ENCODE data around the gene CGNL1.

The CGNL1 gene

DNA sequence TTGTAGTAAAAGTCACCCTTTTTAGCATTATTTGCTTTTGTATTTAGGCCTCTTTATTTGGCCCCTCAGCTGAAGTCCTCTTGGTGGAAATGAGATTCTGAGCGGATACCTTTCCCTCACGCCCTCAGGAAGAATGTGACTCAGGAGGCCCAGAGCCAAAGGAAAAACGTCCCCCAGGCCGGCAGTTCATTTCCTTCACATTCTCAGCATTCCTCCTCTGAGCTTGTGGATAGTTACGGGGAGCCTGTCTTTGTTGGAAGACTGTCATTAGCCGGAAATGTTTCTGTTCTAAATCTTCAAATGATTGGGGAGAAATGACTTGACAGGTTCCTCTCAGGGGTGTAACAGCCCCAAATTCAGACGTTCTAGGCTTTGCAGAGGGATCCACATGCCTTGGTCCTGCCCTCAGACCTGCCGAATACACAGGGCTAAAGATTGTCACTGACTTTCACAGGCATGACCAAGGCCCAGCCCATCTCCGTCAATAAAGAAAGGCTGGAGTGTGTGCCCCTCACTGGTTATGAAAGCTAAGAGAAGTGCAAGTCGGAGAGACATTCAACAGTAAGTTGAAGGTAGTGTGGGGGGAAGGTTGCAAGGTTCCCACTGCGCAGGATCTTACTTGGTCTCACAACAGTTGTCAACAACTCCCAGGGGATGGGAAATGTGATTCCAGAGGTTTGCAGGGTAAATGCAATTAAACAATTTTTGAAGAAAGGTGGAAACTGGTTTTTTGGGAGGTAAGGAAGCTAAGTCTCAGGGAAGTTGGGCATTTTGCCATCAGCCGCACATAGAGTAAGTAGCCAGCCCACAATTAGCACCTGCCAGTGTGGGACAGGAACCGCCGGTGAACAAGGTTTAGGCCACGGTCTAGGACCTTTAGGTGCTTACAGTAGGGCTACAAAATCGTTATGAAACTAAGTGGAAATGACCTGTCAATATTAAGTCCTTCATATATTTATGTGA lies 175.7 kb downstream of the CGNL1 start:
- no peak for FAIRE-seq

DNA sequence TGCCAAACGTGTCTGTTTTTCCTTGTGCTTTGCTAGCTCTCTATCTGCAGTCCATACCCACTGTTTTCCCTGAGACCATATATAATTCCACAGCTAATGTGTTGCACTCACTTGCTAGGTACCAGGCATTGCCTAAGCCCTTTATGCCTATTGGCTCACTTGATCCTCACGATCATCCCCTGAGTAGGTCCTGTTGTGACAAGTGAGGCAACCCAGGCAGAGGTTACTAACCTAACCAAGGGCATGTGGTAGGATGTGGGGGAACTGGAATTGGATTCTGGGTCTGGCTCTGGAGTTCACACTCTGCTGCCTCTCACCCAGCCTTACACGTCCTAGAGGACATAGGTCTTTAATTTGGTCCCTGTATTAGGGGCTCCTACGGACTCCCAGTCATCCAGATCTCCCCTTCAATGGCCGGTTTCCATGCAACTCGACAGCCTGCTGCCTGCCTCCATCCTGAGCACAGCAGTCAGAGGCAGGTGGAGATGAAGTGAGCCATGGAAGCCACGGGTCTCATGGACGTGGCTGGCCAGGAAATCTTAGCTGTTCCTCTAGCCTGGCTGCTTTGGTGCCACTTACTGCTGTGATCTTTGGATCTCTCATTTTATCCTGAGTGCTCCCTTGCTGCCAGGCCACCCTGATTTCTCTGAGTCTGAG lies 176.5 kb downstream of the CGNL1 start:
- no peak for FAIRE-seq

DNA sequence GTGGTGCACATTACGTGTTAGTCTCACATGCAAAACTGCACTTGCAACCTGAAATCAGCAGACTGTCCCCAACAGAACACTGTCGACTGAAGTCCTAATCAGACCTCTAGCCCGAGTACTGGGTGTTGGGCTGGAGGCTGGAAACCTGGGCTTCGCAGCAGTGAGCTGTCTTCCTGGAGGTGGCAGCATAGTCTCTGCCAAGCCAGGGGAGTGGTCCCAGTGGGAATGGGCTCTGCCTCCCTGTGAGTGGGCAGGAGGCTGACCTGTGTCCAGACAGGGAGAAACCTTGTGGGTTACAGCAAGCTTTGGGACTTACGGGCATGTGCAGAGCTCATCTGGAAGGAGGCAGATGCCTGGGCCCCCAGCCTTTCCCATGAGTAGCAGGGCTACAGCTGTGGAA lies 177.2 kb downstream of the CGNL1 start:
- no peak for FAIRE-seq

DNA sequence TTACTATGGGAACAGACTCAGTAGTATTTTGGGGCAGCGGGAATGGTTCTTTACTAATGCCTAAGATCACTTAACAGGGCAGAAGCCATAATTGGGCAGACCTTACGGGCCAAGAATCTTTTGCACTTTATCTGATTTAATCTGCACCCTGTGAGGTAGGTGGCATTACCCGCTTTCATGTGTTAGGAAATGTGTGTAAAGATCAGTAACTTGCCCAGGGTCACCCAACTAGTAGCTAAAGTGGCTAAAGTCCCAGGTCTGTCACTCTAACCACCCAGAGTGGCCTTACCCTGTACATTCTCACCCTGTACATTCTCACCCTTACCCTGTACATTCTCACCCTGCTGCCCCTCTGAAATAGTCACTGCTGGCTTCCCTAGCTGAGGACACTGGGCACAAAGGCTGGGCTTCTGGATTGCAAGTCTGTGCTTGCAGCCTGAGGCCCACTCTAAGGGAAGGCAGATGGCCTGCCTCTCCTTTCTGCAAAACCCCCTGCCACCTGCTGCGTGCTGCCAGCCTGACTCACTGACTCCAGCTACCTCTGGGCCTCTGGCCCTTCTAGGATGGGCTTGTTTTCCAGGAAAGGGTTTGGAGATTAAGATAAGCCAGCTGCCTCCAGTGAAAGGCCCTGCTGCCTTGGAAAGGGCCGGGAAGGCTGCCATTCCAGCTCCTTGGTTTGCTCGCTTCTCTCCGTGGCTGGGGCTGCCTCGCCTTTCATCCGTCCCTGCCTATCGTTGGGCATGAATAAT lies 177.9 kb downstream of the CGNL1 start:
- no peak for FAIRE-seq

DNA sequence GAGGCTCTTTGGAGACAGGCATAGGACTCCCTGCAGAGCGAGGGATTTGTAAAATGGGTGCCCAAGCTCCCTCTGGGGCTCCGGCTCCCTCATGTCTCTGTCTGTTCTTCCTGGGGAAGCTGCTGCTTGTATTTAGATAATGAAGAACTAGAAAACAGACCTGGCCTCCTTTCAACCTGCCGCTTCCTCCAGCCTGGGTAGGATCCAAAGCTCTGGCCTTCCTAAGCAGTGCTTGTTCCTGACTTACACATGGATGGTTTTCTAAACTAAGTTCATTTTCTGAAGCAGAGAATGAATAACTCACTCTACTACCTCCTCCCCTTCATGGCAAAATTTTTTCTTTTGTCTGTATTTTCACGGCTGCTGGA lies 178.5 kb downstream of the CGNL1 start:
- no peak for FAIRE-seq

DNA sequence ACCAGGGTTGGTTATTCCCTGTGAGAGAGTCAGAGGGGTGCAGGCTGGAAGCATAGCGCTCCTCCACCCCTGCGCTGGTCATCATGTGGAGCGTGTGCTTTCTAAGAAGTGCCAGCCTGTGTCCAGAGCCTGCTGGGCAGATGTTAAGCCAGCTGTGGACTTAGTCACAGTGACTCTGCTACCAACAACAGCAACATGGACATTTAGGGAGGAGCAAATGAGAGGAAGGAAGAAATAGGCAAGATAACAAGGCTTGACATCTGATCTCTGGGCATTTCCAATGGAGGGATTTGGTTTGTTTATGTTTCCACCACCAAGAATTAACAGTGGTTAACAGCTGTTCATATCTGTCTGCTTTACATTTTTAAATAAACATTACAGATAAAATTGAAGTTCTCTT lies 179.0 kb downstream of the CGNL1 start:
- FAIRE-seq = no peak

DNA sequence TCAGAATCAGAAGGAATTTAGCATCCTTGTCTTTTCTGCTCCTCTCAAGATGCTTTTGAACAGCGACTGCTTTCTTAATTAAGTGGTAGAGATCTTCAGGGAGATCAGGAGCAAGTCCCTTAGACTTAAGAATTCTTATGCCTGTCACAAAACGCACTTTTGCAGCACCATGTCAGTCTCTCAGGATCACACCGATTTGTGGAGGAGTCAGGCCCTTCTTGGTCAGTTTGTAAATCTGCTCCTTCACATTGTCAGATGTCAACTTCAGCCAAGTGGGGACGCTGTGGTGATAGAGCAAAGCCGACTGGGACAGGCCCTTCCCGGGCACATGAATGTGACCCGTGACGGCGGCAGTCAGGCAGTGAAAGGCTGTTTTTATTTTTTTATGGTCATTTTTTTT lies 179.7 kb downstream of the CGNL1 start:
- no peak for FAIRE-seq

DNA sequence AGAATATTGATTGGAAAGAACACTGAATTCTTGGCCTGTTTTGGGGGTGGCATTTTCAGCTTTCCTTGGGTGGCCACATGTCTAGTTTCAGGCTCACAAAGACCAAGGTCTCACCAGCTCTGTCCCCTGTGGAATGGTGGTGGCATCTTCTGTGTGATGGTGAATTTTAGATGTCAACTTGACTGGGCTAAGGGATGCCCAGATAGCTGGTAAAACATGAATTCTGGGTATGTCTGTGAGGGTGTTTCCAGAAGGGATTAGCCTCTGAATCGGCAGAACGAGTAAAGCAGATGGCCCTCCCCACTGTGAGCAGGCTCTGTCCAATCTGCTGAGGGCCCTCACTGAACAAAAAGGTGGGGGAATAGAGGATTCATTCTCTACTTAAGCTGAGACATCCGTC lies 181.0 kb downstream of the CGNL1 start:
- FAIRE-seq = no peak

DNA sequence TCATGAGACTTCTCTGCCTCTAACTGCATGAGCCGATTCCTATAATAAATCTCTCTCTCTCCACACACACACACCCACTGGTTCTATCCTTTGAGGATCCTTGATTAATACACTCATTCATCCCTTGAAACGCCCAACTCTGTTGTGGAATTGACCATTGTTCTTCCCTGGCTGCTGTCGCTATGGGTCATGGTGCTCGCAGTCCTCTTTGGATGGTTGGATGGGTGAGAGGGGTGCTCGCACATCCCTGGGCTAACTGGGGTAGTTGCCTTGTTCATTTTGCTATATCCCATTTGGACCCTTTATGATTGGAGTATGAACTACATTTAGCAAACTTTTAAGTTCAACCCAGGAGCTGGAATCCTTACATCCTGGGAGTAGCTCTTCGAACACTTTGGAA lies 181.5 kb downstream of the CGNL1 start:
- no peak for FAIRE-seq

DNA sequence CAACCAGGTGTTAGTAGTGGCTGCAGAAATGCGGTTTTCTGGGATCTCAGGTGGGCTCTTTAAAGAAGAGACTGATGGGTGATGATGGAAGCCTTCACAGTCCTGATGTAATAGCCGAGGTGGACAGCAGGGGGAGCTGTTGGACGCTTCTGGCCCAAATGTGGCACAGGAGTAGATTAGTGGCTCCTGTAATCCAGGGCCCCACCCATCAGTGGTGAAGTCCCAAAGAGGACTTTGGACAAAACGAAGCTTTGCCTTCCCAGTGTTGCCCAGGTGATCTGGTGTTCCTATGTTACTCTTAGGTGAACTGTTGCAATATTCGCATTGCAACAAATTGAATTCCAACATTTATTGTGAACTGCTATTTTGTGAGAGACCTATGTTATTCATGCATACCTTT lies 183.6 kb downstream of the CGNL1 start:
- peak; percentile 45 for FAIRE-seq

DNA sequence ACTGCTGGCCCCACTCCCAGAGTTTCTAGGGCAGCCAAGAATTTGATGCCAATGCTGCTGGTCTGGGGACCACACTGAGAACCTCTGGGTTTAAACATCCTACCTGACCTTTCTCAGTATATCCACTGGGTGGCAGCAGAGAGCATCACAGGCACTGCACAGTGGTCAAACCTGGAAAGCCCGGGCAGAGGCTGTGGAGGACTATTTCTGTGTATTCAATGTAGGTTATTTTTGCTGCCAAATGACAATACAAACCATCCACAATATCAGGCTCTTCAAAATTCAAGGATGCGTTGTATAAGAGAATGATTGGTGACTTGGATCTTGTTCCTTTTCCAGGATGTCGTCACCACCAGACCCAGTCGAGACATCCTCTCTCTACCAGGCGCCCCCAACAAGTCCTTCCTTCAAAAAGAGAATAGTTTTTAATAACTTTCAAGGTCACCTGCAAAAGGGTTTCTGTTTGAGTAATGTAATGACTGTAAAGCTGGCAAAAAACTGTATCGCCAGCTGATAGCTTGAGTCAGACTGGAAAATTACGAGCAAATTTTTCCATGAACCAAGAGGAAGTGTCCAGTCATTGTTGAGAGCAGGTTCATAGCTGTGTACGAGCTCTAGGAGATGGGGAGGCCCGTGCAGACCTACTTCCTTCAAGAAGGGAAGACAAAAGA lies 184.9 kb downstream of the CGNL1 start:
- peak; percentile 70 for FAIRE-seq

DNA sequence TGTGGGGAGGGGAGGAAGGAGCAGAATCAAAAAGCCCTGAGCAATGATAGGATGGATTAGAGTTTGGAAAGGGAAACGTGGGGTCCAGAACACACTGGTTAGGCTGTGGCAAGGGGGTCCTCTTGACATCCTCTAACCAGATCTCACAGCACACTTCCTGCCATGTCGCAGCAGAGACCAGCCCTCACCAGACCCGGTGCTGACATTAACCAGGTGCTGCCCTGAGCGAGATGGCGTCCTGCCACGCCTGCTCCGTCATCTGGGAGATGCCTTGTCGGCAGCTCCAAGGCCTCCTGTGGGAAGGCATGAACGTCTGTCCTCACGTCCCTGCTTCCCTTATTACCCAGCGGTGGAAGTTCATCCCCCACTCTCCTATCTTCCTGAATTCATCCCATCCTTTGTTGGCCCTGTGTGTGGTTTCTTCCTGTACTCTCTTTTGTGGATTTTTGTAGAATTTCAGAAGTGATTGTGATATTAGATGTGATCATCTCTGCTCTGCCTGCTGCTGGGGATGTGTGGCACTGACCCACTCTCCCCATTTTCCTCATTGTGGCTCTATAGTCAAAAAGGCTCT lies 186.0 kb downstream of the CGNL1 start:
- FAIRE-seq = no peak

DNA sequence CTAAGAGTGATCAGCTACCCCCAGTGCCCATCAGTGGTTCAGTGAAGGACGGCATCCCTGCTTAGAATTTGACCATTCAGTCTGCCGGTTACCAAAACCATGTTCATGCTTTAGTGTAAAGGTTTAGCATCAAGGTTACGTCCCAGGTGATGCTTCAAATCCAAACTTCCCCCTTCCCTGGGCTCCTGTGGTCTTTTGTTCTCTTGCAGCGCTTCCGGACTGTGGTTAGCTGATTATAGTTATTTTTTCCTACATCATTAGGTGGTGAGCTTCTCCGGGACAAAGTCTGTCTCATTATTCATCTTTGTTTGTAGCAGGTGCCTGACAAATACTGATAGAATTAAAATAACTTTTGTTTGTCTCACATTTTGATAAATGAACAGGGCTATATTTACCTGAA lies 187.1 kb downstream of the CGNL1 start:
- no peak for FAIRE-seq

DNA sequence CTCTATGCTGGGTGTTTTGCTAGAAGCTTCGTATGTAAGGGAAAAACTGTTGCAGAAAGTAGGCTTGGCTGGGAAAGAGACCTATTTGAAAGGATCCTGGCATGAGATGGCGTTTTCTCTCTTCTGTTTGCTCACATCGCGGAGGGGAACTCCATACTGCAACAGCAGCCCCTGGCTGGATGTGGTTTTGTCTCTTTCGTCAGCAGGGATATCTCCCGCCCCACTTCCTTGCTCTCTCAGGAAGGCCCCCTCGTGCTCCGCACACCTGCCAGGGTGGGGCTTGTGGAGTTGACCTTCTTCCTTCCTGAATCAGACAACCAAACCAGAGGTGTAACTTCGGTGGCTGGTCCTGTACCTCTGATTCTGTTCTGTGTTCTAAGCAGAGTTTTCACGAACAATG lies 189.0 kb downstream of the CGNL1 start:
- FAIRE-seq = no peak

DNA sequence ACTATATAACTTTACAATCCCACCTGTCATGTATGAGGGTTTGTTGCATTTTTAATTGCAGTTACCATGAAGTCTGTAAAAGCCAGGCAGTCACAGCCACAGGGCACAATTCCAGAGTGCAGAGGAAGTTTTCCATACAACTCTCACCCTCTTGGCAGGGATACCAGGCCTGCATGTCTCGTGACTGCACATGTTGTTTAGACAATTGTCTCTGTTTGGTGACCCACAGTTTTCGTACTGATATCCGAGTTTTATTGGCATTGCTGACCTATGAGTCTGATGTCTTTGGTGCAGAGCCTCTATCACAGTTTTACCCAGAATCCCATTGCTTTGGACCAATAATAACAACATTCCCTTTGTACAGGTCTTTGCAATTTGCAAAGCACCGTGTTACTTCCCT lies 190.5 kb downstream of the CGNL1 start:
- no peak for FAIRE-seq

DNA sequence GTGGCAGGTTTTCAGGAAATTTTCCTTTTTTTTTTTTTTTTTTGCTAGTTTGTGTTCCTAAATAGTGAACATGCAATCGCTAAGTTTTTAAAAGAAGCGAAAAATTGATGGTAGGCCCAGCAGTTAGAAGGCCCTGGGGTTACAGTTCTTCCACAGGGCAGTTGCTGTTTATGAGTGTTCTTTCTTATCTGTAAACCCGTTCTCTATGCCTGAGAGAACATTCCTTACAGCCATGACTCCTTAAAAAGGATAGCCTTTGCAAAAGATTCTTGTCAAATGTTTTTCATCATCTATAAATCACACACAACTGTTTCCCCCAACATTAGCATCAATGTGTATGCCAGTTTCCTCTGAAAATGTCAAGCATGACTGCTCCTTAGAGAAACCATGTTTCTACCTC lies 191.6 kb downstream of the CGNL1 start:
- no peak for FAIRE-seq

DNA sequence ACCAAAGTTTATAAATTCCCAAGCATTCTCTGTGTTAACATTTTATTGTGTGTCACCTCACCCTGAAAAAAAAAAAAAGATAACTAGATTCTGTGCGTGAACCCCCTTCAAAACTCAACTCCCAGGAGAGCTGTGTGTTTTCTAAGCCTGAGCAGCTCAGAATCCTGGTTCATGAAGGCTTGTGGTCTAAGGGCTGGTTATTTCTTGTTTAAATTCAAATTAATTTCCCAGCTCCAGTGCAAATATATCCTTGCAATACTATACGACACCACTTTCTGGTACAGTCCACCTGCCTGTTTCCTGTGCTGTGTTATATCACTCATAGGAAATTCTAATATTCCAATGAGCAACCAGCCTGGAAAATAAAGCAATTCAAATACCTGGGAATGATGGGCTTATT lies 192.0 kb downstream of the CGNL1 start:
- FAIRE-seq = no peak

DNA sequence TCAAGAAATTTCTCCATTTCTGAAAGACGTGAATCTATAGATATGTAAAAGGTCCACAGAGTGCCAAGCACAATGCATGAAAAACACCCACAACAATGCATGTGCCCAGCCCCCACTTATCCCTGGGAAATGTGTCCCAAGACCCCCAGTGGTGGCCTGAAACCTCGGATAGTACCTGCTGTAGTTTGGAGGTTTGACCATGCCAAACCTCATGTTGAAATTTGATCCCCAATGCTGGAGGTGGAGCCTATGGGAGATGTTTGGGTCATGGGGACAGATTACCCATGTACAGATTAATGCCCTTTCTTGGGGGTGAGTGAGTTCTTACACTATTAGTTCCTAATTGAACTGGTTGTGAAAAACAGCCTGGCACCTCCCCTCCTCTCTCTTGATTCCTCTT lies 194.0 kb downstream of the CGNL1 start:
- FAIRE-seq = no peak

DNA sequence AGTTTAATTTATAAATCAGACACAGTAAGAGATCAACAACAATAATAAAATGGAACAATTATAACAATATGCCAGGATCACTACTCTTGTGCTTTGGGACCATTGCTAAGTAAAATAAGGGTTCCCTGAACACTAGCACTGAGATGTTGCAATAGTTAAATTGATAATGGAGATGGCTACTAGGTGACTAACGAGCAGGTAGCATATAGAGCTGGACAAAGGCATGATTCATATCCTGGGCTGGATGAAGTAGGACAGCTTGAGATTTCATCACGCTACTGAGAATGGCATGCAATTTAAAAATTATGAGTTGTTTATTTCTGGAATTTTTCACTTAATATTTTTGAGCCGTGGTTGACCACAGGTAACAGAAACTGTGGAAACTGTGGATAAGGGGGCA lies 194.7 kb downstream of the CGNL1 start:
- FAIRE-seq = no peak

DNA sequence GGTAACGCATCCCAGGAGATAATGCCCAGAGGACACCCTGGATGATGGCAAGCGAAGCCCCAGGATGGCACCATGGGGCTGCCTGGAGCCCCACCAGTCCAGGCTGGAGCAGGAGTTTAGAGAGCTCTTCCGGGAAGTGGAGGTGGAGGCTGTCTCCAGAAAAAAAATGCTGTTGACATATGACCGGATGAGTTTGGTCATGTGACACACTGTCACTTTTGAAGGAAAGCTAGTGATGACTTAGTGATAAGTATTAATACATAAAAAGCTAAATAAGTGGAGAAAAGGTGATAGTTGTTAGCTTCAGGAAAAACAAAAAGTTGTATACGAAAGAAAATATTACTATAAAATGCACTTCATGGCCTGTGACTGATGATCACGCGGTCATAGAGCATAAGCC lies 195.4 kb downstream of the CGNL1 start:
- FAIRE-seq = no peak

DNA sequence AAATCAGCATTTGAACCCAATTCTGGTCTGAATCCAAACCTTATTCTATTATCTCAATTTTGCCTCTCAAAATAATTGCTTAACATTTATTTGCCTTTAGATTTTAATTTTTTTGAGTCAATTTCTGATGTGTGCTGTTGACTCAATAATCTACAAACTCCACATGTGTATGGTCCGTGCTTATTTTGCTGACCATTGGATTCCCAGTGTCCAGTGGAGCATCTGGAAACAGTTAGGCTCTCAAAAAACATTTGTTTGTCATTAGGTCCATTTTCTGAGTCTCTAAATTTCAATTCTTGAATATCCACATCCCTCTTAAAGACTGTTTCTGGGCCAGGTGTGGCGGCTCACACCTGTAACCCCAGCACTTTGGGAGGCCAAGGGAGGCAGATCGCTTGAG lies 196.2 kb downstream of the CGNL1 start:
- FAIRE-seq = no peak

DNA sequence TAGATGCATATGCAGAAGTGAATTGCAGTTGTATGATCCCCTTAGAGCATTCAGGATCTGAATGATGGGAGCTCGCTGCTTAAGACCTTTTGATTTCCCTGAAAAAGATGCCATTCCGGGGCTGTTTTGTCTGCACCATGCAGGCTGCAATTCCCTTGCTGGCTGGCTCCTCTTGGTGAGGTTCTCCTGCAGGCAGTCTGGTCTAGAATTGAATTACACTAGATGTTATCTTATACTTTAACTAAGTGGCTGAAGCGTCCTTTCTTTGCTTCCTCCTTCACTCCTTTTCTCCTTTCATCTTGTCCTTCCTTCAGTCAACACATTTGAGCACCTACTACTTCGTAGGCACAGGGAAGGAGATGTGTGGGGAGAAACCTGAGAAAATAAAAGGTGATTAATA lies 196.8 kb downstream of the CGNL1 start:
- FAIRE-seq = no peak

DNA sequence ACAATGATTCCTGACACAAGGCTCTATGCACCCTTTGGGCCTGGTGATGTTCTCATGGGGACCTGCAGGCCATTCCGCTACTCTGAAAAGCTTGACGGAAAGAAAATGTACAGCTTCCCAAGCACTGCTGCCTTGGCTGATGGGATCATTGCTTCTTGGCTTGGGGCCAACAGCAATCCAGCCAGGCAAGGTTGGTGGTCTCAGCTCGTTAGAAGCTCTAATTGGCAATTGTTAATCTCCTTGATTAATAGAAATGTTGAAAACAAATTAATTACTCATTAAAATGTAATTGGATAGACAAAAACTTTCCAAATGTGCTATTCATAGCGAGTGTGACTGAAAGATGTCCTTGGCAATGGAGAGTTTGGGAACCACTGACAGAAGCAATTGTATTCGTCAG lies 199.1 kb downstream of the CGNL1 start:
- no peak for FAIRE-seq
